HL-60/S4 treated with phorbol 12-myristate 13-acetate at 8.2 ng/mL for 4 days and 3 days (cell line): ENCODE data around the gene AKAP8L.

Experiments
- in situ Hi-C: fragments of 300-500 bp; cut with MboI; formaldehyde crosslinking; loops from 2 replicates; pipeline ENCODE4 v1.15.0; 2022; ENCODE audit warnings: low sequenced_read_pairs

AKAP8L gene

DNA sequence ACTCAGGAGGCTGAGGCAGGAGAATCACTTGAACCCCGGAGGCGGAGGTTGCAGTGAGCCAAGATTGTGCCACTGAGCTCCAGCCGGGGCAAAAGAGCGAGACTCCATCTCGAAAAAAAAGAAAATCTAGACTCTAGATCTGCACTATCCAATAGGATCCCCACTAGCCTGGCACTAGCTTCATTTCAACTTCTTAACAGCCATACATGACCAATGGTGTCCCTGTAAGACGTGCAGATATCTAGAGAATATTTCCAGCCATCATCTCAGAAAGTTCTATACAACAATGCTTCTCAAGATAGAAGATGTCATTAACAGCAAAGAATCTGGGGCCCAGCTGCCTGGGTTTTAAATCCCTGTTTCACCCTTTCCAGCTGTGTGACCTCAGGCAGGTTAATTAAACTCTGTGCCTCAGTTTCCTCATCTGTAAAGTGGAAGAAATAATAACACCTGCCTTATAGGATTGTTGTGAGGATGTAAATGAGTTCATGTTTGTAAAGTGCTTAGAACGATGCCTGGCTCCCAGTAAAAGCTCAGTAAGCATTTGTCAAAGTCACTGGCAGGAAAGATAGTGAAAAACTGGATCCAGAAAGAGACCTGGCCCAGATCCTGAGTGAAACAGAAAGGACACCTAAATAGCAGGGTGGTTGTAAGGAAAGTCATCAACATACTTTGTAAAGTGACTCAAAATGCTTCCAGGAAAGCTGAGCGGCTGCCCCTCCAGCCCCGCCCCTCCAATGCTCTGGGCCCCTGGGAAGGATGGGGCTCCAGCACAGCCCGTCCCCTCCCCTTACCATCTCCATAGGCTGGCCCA lies 17.4 kb upstream of the AKAP8L start:
- in situ Hi-C loops, result no loop called here

- in situ Hi-C loops, result no loop called here
These were observed 14.8 kb upstream of the AKAP8L start for GRCh38 chr19:15433519-15434069.

- in situ Hi-C loops, result no loop called here
These were observed 14.1 kb upstream of the AKAP8L start for GRCh38 chr19:15432629-15433518.

DNA sequence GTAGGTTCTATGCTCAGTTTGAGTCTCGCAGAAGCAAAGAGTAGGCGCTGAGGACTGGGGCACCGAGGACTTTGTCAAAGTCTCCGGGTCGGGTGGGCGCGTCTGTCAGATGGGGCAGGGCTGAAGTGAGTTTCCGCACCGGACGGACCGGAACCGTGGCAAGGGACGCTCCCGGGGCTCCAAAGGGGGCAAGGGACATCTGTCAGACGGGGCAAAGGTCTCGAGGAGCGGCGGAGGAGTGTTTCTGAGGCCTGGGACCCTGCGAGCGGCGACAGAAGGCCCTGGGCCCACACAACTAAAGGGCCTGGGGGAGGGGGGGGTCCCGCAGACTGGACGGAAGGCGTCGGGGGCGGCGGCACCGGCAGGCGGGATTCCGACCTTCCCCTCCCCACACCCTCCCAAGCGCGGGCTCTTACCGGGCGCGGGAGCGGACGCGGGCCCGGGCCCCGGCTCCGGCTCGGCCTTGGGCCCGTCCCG lies 13.3 kb upstream of the AKAP8L start:
- in situ Hi-C loops, result no loop called here

DNA sequence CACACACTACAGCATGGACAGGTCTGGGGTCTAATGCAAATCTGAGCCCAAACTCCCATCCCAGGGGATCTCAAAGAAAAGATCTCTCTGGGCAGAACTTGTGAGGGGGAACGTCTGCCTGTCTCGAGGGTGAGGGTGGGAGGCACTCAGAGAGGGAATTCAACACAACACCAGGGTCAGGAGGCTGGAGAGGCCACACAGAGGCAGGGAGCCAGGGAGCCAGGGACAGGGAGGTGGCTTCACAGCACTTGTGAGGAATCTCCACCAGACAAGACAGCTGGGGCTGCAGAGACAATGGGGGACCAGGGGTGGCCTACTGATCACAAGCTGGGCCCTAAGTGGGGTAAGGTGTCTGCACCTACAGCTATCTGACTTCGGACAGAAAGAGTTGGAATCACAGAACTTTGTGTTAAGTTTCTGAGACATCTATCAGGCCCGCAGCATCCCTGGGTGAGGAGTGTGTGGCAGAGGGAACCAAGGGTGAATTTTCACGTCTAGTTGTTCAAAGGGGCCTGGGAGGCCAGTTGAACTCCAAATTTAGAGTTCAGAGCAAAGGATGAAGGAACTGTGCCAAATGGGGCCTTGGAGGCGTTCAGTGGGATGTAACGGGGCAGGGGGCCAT lies 12.7 kb upstream of the AKAP8L start:
- in situ Hi-C loops, result no loop called here

GRCh38 chr19:15430526-15431120 lies 11.8 kb upstream of the AKAP8L start:
- in situ Hi-C loops, result no loop called here

DNA sequence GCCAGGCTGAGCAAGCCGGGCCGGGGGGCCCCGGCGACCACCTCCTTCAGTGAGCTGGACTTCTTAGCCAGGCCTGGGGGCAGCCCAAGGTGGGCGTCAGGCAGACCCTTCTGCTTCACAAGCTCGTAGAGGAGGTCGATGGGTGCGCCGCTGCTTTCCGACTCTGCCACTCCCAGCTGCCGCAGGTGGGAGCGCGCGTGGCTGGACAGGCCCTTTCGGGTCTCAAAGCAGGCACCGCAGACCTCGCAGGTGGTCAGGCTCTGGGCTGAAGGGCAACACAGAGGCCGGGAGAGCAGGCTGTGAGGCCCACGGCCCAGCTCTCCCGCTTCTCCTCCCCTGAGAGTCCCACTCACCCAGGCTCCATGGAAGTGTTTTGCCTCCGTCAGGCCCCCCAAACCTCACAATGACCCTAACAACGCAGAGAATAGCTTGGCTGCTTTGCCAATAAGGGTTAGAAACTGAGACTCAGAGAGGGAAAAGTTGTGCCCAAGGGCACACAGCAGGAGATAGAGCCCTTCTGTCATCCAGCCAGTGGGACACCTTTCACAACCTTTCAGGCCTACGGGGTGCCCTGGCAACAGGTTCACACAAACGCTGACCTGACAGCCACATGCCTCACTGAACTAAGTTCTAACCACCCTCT lies 11.2 kb upstream of the AKAP8L start:
- in situ Hi-C loops, result no loop called here

DNA sequence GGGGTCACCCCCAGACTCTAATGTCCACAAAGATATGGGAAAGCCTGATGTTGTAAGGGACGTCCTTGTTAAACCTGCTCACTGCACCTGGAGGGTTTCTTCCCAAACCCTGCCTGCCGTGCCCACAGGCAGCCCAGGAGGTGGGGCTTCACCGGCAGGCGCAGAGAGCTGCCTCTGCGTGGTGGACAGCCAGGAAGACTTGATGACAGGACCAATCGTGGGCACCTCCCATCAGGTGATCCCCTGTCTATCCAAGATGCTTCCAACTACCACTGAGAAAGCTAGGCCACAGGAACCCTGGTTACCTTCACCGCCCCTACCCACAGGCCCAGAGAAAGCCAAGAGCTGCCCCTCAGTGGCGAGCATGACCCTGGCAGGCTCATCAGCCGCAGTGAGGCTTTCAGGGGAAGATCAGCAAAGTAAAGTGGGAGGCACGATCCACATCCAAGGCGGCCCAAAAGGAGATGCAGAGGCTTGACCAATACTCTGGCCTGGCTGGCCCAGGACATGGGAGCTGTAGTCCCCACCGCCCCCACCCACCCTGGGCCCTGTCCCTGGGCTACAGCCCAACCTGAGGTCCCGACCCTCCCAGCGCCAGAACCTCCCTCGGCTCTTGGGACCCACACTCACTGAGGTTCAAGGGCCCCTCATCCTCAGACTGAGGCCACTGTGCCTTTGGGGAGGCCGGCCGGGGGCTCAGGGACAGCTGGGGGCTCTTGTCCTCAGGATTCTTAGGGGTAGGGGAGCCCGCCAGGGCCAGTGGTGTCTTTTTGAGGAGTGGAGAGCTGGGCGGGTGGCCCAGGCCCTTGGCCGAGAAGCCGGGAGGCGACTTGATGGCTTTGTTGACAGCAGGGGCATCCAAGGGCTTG lies 10.4 kb upstream of the AKAP8L start:
- in situ Hi-C loops, result no loop called here

- in situ Hi-C loops, result no loop called here
These were observed 9.2 kb upstream of the AKAP8L start for GRCh38 chr19:15427991-15428471.

DNA sequence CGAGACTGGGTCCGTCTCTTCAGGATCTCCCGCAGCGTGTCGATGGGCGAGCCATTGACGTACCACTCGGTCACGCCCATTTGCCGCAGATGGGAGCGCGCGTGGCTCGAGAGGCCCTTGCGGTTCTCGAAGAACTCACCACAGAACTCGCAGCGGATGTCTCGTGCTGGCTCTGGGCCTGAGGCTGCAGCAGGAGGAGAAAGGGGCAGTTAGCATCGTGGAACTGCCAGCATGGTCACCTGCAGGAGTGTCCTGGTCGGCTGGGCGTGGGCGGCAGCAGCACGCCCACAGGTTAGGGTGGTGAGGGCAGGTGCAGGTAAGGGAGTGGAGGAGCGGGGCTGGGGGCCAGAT lies 8.5 kb upstream of the AKAP8L start:
- in situ Hi-C loops, result no loop called here

DNA sequence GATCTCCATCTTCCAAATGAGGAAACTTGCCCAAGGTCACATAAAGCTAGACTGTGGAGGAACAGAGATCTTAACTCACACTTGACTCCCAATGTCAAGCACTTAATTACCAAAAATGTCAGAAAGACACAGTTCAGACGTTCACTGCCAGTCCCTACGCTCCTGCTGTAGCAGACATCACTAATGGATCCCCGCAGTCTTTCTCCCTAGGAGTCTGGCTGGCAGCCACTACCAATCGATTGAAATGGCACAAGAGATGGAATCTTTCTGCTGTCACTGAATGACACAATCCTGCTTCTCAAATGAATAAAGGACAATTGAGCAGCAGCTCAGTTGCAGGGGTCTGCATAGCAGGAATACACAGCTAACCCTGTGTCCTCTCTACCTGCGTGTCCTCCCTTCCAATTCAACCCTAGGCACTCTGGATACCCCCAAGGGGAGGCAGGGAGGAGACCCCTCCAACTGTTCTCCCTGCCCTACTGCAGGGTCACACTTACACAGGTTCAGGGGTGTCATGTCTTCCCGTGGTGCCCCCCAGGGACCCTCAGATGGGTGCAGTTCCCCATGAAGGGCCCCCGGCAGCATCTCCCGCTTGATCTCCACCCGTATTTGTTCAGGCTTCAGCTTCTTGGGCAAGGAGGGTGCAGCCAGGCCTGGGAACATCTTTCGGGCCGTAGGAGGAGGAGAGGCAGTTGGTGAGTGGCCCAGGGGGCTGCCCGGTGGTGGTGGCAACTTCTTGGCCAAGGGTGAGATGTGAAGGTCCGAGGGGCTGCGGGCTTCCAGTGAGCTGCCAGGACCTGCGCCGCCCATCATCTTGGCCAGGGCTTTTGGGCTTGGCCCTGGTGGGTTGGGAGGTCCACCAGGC lies 7.9 kb upstream of the AKAP8L start:
- in situ Hi-C loops, result no loop called here

GRCh38 chr19:15425321-15425950 lies 6.6 kb upstream of the AKAP8L start:
- in situ Hi-C loops, result no loop called here

- in situ Hi-C loops, result no loop called here
These were observed 6.0 kb upstream of the AKAP8L start for GRCh38 chr19:15424692-15425272.

DNA sequence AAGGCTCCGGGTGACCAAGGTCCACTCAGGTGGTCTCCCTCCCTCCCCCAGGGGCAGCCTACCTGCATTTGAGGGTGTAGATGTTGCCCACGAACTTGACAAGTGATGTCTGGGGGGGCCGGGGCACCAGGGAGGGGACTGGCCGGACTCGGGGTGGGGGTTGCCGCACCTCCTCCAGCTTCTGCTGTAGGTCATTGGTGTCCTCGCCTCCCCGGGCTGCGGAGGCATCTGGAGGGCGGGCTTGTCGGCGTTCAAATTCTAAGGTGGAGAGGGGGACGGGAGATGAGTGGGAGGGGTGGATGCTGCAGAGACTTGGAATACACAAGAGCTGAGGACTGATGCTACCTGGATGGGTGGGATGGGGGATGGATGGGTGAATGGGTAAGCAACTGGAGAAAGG lies 5.3 kb upstream of the AKAP8L start:
- in situ Hi-C loops, result no loop called here

GRCh38 chr19:15423130-15423529 lies 4.3 kb upstream of the AKAP8L start:
- in situ Hi-C loops, result no loop called here

DNA sequence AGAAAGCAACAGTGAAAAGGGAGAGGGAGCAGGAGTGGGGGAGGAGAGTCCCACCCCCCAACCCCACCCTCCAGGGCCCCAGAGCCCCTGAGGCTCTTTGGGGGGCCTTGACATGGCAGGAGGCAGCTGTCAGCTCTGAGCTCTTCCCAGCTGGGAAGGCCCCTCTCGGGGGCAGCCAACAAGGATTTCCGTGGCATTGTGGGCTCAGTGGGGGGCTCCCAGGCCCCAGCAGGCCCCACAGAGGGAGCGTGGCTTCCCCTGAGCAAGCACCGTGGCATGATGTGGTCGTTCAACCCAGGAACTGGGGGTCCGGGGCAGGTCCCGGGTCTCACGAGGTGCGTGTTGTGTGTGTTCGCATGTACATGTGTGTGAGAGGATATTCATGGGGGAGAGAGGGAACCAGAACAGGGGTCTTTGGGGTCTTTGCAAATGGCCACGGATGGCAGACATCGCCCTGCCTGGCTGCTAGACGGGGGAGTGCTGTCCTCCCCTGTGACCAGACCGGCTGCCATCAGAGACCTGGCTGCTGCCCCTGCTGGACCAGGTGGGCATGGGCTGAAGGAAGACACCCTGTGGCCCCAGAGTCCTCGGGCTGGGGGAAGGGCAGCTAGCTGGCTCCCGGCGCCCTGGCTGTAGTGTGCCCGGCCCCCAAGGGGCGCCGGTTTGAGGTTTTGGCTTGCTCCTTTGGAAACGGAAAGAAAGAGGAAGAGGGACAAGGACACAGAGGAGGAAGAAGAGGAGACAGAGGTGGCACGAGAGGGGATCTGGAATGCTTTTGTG lies 3.7 kb upstream of the AKAP8L start:
- in situ Hi-C loops, result no loop called here
